Gastroesophageal sphincter (tissue), 3 donors: ENCODE measurements around the gene CTBP1.

Source experiments
- EP300 ChIP-seq: sonication (generic); formaldehyde crosslinking; IDR thresholded peaks from one replicate; pipeline ENCODE4 v1.6.1; 2017; ENCODE audit warnings: antibody characterized with exemption, mild to moderate bottlenecking
- POLR2A ChIP-seq, 2 donors: fragments of 450-650 bp; IDR thresholded peaks; one replicate each; pipeline ENCODE4 v1.6.1; 2017; ENCODE audit warnings: antibody characterized with exemption in 2 of 2, mild to moderate bottlenecking in 2 of 2, moderate library complexity in 1 of 2
- POLR2AphosphoS5 ChIP-seq: sonication (generic); formaldehyde crosslinking; IDR thresholded peaks from one replicate; pipeline ENCODE4 v1.6.1; 2017; ENCODE audit warnings: antibody characterized with exemption
- TF ChIP-seq, protein P1 (sequence below), 4 experiments: fragments of 200-600 bp in 2 of 4; fragments of 450-650 bp in 2 of 4; sonication (generic) in 1 of 4; IDR thresholded peaks; one replicate each; pipeline ENCODE4 v1.5.1; 2017 to 2019; ENCODE audit warnings: antibody characterized with exemption in 4 of 4, mild to moderate bottlenecking in 2 of 4, moderate library complexity in 2 of 4

DNA sequence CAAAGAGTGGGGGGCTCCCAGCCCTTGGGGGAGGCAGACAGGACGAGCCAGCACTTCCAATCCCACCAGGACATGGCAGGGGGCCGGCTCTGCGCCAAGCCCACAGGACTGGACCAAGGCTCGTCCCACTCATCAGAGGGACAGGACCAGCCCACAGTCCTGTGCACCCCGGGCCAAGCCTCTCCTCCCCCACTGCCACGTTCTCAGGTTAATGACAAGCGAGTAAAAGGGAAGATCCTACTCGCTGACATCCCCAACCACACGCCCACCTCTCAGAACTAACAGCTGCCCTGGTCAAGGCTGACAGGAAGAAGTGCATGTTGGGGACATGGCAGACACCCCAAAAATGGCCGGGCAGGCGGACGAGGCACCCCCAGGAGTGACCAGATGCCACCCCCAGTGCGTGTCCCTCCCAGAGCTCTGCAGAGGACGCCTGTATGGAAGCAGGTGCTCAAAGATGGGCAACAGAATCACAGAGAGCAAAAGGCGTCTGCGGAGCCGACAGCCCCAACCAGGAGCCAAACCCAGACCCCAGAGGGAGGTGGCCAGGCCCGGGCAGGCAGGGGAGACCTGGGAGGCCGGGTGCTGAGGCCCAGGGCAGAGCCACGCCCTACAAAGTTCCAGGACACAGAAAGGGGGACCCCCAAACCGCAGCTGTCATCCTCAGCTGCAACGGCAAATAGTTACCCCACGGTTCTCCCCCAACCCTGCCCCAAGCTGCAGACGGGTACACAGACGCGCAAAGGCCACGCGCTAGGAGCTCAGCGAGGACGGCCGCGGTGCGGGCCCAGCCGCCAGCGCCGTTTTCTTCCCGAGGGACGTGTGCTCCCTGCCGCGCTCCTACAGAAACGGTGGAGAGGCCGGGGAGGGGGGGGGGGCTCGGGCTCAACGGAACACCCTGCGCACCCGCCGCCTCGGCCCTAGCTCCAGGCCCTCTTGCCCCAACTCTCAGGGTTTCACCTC is 1.7 kb downstream of the CTBP1 start:
- TF ChIP-seq, protein P1, sequence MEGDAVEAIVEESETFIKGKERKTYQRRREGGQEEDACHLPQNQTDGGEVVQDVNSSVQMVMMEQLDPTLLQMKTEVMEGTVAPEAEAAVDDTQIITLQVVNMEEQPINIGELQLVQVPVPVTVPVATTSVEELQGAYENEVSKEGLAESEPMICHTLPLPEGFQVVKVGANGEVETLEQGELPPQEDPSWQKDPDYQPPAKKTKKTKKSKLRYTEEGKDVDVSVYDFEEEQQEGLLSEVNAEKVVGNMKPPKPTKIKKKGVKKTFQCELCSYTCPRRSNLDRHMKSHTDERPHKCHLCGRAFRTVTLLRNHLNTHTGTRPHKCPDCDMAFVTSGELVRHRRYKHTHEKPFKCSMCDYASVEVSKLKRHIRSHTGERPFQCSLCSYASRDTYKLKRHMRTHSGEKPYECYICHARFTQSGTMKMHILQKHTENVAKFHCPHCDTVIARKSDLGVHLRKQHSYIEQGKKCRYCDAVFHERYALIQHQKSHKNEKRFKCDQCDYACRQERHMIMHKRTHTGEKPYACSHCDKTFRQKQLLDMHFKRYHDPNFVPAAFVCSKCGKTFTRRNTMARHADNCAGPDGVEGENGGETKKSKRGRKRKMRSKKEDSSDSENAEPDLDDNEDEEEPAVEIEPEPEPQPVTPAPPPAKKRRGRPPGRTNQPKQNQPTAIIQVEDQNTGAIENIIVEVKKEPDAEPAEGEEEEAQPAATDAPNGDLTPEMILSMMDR (IDR thresholded peaks at IDR 0.05) = no peak
- TF ChIP-seq POLR2A (IDR thresholded peaks at IDR 0.05) (no peak), POLR2AphosphoS5 (no peak), EP300 (no peak)
